ENCODE results near the gene PLCH1. TPM values are rescaled to one million over a fixed set of nuclear protein-coding genes. Genes with fewer than 3 reads are reported as not detected.

The PLCH1 gene
- total and polyA plus RNA-seq, 4 donors: 0.03 to 1.0 (median 0.22) TPM

GRCh38 chr3:155637567-155637966, 107.3 kb downstream of the PLCH1 start:
- 78% methylated on average over 2 of the region's 2 CpGs for WGBS
- H3K9me3 ChIP-seq (ENCODE audit: control insufficient read depth in 4 of 4, low read length in 3 of 4): no peaks in the 10 kb centered on the region
- no peaks in the 10 kb centered on the region for H3K27me3 ChIP-seq (ENCODE audit: control insufficient read depth in 4 of 4, insufficient read depth in 4 of 4, low read length in 3 of 4)
- no peak overlapping the region for H3K4me3 ChIP-seq (ENCODE audit: low read depth in 1 of 3, low read length in 3 of 3)
- DNase-seq (ENCODE audit: low spot score): no peak
- no peaks in the 10 kb centered on the region for H3K36me3 ChIP-seq (ENCODE audit: control insufficient read depth in 4 of 4, insufficient read depth in 3 of 4, low read depth in 1 of 4, low read length in 3 of 4)
- H3K4me1 ChIP-seq (ENCODE audit: control insufficient read depth in 4 of 4, insufficient read depth in 4 of 4, low read length in 3 of 4): no peaks in the 10 kb centered on the region
- no peak for TF ChIP-seq EGR1 (IDR thresholded peaks at IDR 0.05; ENCODE audit: low read depth in 2 of 2)
- TF ChIP-seq YY1 (IDR thresholded peaks at IDR 0.05): no peak
- no peak for TF ChIP-seq RAD21 (IDR thresholded peaks at IDR 0.05)
- TF ChIP-seq, protein P1, sequence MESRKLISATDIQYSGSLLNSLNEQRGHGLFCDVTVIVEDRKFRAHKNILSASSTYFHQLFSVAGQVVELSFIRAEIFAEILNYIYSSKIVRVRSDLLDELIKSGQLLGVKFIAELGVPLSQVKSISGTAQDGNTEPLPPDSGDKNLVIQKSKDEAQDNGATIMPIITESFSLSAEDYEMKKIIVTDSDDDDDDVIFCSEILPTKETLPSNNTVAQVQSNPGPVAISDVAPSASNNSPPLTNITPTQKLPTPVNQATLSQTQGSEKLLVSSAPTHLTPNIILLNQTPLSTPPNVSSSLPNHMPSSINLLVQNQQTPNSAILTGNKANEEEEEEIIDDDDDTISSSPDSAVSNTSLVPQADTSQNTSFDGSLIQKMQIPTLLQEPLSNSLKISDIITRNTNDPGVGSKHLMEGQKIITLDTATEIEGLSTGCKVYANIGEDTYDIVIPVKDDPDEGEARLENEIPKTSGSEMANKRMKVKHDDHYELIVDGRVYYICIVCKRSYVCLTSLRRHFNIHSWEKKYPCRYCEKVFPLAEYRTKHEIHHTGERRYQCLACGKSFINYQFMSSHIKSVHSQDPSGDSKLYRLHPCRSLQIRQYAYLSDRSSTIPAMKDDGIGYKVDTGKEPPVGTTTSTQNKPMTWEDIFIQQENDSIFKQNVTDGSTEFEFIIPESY (IDR thresholded peaks at IDR 0.05): no peak
- no peak for TF ChIP-seq NR2F2 (IDR thresholded peaks at IDR 0.05)
- no peak for TF ChIP-seq MAX (IDR thresholded peaks at IDR 0.05)
- TF ChIP-seq, protein P2, sequence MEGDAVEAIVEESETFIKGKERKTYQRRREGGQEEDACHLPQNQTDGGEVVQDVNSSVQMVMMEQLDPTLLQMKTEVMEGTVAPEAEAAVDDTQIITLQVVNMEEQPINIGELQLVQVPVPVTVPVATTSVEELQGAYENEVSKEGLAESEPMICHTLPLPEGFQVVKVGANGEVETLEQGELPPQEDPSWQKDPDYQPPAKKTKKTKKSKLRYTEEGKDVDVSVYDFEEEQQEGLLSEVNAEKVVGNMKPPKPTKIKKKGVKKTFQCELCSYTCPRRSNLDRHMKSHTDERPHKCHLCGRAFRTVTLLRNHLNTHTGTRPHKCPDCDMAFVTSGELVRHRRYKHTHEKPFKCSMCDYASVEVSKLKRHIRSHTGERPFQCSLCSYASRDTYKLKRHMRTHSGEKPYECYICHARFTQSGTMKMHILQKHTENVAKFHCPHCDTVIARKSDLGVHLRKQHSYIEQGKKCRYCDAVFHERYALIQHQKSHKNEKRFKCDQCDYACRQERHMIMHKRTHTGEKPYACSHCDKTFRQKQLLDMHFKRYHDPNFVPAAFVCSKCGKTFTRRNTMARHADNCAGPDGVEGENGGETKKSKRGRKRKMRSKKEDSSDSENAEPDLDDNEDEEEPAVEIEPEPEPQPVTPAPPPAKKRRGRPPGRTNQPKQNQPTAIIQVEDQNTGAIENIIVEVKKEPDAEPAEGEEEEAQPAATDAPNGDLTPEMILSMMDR (IDR thresholded peaks at IDR 0.05; ENCODE audit: low read depth, low read length, missing input control): no peak
- no peak for TF ChIP-seq GABPA (IDR thresholded peaks at IDR 0.05 in 1 of 2, conservative IDR thresholded peaks at IDR 0.05 in 1 of 2)
- TF ChIP-seq TAF1 (conservative IDR thresholded peaks at IDR 0.05): no peak
- no peak for TF ChIP-seq HNF4G (IDR thresholded peaks at IDR 0.05)
- TF ChIP-seq SP1 (IDR thresholded peaks at IDR 0.05): no peak
- TF ChIP-seq HNF4A (conservative IDR thresholded peaks at IDR 0.05): no peak
- TF ChIP-seq RXRA (IDR thresholded peaks at IDR 0.05): no peak
- no peak for TF ChIP-seq FOXA1 (IDR thresholded peaks at IDR 0.05)
- TF ChIP-seq, protein P3, sequence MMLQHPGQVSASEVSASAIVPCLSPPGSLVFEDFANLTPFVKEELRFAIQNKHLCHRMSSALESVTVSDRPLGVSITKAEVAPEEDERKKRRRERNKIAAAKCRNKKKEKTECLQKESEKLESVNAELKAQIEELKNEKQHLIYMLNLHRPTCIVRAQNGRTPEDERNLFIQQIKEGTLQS (IDR thresholded peaks at IDR 0.05): no peak
- no peak overlapping the region for H3K9ac ChIP-seq (ENCODE audit: low read depth in 1 of 2, low read length in 2 of 2)
- H3K27ac ChIP-seq (ENCODE audit: low read depth in 1 of 2, low read length in 2 of 2): no peak overlapping the region

DNA sequence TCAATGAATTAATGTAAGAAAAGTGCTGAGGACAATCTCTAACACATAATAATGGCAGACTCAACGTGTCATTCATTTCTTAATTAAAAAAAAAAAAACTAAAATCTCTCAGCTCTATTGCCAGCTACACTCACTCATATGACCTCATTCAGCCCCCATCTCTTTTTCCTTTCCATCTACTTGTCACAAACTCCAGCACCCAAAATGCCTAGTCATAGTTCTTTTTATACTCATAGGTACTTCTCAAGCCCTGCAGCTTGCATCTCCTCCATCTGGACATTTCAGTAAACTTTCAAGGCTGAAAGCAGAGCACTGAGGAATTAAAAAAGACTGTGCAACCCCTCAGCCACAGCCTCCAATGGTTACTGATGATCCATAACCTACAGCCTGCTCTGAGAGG, 109.8 kb downstream of the PLCH1 start:
- no peaks in the 10 kb centered on the region for H3K27me3 ChIP-seq (ENCODE audit: control insufficient read depth in 4 of 4, insufficient read depth in 4 of 4, low read length in 3 of 4)
- H3K4me3 ChIP-seq (ENCODE audit: low read depth in 1 of 3, low read length in 3 of 3): no peak overlapping the region
- TF ChIP-seq NR2F2 (IDR thresholded peaks at IDR 0.05) (no peak), FOXA1 (IDR thresholded peaks at IDR 0.05) (no peak), FOXA2 (IDR thresholded peaks at IDR 0.05) (no peak), RAD21 (IDR thresholded peaks at IDR 0.05) (no peak), RXRA (IDR thresholded peaks at IDR 0.05) (no peak), HNF4G (IDR thresholded peaks at IDR 0.05) (no peak), EGR1 (IDR thresholded peaks at IDR 0.05; ENCODE audit: low read depth in 2 of 2) (no peak), SP1 (IDR thresholded peaks at IDR 0.05) (no peak)
- TF ChIP-seq, protein P2 (IDR thresholded peaks at IDR 0.05; ENCODE audit: low read depth, low read length, missing input control): no peak
- WGBS: 93% methylated on average over 1 of the region's 1 CpG
- H3K4me1 ChIP-seq (ENCODE audit: control insufficient read depth in 4 of 4, insufficient read depth in 4 of 4, low read length in 3 of 4): no peaks in the 10 kb centered on the region
- no peaks in the 10 kb centered on the region for H3K36me3 ChIP-seq (ENCODE audit: control insufficient read depth in 4 of 4, insufficient read depth in 3 of 4, low read depth in 1 of 4, low read length in 3 of 4)
- no peak overlapping the region for H3K27ac ChIP-seq (ENCODE audit: low read depth in 1 of 2, low read length in 2 of 2)
- no peaks in the 10 kb centered on the region for H3K9me3 ChIP-seq (ENCODE audit: control insufficient read depth in 4 of 4, low read length in 3 of 4)
- no peak overlapping the region for H3K9ac ChIP-seq (ENCODE audit: low read depth in 1 of 2, low read length in 2 of 2)
- DNase-seq (ENCODE audit: low spot score): no peak
